RWPE1 (cell line): ENCODE data around the gene MGARP.

Experiments
- CTCF ChIA-PET: fragments of 350-600 bp; sonication (Branson Sonifier 250); formaldehyde crosslinking; extraction: SDS; loops from one replicate; lab custom pipeline; 2021; lab: Yijun Ruan, JAX
- POLR2A ChIA-PET: fragments of 400-600 bp; formaldehyde crosslinking; extraction: SDS; loops from one replicate; lab custom pipeline; 2020; ENCODE audit warnings: antibody characterized with exemption; ENCODE audit not compliant: low non-redundant PET; lab: Yijun Ruan, JAX
- DNase-seq: peaks from one replicate; pipeline ENCODE4 v3.0.0; 2012; ENCODE audit warnings: low spot score
- H3K27ac ChIP-seq: fragments of 450-650 bp; 2 replicates; pipeline ENCODE4 v1.5.1; 2017
- TF ChIP-seq, protein P1 (sequence below): fragments of 450-650 bp; conservative IDR thresholded peaks from 2 replicates; pipeline ENCODE4 v1.5.1; 2017; ENCODE audit warnings: low read depth, mild to moderate bottlenecking

The MGARP gene

DNA sequence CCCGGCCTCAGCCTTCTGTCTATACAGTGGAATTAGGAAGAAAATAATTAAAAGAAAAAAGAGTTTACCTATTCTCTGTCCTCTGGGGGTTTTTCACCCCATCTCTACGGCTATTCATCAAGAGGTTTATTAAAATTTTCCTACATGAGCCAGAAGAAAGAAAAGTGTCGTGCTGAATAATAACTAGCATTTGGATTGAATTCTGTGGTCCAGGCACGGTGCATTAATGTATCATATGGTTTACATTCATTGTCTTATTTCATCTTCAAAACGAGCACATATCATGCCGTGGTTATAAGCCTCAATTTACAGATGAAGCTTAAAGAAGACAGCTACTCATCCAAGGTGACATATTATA lies 15.9 kb upstream of the MGARP start:
- ChIA-PET POLR2A (no interaction called here), CTCF (interaction anchor here (0.6 to 1.1 kb wide), 4 partner anchors 11 to 197 kb away, joined by 4 to 6 read pairs (median 4); no protein-coding TSS in a partner anchor)
- H3K27ac ChIP-seq: peak overlapping the region; percentile 86
- DNase-seq: no peak
- TF ChIP-seq, protein P1, sequence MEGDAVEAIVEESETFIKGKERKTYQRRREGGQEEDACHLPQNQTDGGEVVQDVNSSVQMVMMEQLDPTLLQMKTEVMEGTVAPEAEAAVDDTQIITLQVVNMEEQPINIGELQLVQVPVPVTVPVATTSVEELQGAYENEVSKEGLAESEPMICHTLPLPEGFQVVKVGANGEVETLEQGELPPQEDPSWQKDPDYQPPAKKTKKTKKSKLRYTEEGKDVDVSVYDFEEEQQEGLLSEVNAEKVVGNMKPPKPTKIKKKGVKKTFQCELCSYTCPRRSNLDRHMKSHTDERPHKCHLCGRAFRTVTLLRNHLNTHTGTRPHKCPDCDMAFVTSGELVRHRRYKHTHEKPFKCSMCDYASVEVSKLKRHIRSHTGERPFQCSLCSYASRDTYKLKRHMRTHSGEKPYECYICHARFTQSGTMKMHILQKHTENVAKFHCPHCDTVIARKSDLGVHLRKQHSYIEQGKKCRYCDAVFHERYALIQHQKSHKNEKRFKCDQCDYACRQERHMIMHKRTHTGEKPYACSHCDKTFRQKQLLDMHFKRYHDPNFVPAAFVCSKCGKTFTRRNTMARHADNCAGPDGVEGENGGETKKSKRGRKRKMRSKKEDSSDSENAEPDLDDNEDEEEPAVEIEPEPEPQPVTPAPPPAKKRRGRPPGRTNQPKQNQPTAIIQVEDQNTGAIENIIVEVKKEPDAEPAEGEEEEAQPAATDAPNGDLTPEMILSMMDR: peak; percentile 40

DNA sequence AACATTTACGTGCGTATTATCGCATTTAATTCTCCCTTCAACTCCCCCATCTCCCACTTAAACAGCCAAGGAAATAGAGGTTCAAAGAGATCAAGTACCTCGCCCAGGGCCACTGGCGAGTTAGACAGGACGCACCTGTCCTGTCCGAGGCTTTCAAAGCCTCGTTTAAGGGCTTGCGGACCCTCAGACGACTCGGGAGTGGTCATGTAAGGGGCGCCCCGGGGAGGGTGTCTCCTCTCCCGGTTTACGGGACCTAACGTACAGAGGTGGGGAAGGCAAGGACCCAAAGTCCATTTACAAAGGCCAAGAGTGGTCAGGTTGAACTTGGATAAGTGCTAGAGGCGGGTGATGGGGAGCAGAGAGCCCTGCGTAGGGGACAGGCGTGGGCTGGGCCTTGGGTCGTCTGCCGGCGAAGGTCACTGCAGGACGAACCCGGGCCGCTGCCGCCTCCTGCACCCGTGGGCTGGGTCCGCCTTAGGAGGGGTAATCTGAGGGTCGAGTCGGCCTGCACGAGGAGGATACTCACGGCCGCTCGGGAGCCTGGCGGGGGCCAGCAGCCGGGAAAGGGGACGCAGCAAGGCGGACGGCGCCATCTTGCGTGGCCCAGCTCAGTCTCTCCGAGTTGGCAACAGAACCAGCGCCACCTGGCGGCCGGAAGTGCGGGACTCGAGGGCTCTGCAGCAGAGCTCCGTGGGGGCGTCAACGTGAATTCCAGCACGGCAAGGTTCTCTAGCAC lies 15.3 kb upstream of the MGARP start:
- CTCF ChIA-PET: interaction anchor here (0.6 to 1.1 kb wide), 4 partner anchors 12 to 197 kb away, joined by 4 to 6 read pairs (median 4); no protein-coding TSS in a partner anchor
- peak overlapping the region; percentile 86 for H3K27ac ChIP-seq
- DNase-seq: peak; percentile 79
- TF ChIP-seq, protein P1: peak; percentile 92
- POLR2A ChIA-PET: no interaction called here

DNA sequence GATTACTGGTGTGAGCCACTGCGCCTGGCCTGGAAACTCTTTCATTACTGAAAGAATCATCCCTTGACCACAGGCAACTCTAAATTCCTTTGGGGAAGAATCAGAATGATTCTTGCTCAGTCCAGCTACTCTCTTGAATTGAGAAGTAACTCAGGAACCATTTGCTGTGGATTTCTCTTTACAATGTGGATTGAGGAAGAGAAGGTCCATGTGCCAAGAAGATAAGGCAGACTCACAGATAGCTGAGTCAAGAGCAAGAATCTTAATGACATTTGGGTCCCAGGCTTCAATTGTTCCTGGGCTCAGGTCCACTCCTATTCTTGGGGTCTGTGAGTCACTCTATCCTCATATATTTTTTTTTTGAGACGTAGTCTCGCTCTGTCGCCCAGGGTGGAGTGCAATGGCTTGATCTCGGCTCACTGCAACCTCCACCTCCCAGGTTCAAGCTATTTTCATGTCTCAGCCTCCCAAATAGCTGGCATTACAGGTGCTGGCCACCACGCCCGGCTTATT lies 6.2 kb upstream of the MGARP start:
- H3K27ac ChIP-seq: no peak overlapping the region
- POLR2A ChIA-PET: no interaction called here
- TF ChIP-seq, protein P1: no peak
- CTCF ChIA-PET: interaction anchor here (0.8 kb wide), 1 partner anchor 93 kb away, joined by 3 read pairs; no protein-coding TSS in a partner anchor
- no peak for DNase-seq

DNA sequence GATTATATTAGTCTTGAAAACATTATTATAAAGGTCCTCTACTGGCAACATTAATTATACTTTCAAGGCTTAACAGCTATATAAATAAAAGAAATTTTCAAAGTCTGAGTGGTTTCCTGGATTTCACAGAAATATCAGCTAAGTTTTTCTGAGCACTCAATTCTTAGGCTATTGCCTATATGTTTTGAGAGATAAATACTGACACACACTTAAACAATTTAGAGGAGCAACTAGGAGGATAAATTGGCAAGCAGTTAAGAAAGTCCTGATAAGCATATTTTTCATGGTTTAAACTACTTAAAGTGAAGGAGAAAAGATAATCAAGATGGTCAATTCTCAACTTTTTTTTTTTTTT lies 2.7 kb upstream of the MGARP start:
- no peak for DNase-seq
- ChIA-PET CTCF (interaction anchor here (0.6 to 1.0 kb wide), 3 partner anchors 13 to 99 kb away, joined by 4 read pairs; no protein-coding TSS in a partner anchor), POLR2A (no interaction called here)
- TF ChIP-seq, protein P1: no peak
- no peak overlapping the region for H3K27ac ChIP-seq

DNA sequence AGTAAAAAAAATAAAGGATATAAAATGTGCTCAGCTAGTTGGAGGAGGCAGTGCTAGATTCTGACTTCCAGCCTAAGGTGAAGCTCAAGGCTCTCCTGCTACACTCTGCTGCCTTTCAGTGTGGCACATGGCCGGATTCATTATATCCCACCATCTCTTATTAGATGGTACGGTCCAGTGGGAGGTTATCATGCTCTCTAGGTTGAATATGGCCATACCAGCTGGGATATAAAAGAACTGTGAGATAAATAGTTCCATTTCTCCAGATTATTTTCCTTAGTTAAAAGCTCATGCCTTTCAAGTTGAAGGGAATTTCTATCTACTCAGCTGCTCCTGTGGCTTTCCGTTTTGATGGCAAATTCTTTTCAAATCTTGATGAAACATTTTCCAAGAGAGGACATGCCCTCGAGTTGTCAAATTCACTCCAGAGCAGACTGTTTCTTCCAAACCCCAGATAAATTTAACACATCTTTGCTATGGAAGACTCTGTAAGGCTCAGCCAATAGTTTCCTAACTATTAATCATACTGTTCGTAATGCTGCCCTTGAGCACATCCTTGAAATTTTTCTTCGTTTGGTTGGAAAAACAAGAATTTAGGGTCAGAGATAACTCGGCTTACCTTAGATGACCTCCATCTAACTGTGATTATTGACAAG lies 2.2 kb upstream of the MGARP start:
- no peak for DNase-seq
- TF ChIP-seq, protein P1: no peak
- POLR2A ChIA-PET: no interaction called here
- no peak overlapping the region for H3K27ac ChIP-seq
- CTCF ChIA-PET: interaction anchor here (0.7 to 1.0 kb wide), 3 partner anchors 13 to 44 kb away, joined by 4 to 11 read pairs (median 4); no protein-coding TSS in a partner anchor
